NB4 (cell line): ENCODE data around the gene MIS18A.

Source experiments
- MYC ChIP-seq: IDR thresholded peaks from 2 replicates; pipeline ENCODE4 v1.6.1; 2011; ENCODE audit warnings: low read depth, low read length
- POLR2A ChIP-seq: IDR thresholded peaks from 2 replicates; pipeline ENCODE4 v1.6.1; 2011; ENCODE audit warnings: mild to moderate bottlenecking; ENCODE audit not compliant: insufficient read length; ENCODE audit errors: extremely low read depth
- TF ChIP-seq, protein P1 (sequence below): IDR thresholded peaks from one replicate; pipeline ENCODE4 v1.5.1; 2012; ENCODE audit warnings: low read depth, low read length
- TF ChIP-seq, protein P2 (sequence below): IDR thresholded peaks from 2 replicates; pipeline ENCODE4 v1.6.1; 2011; ENCODE audit warnings: low read depth, low read length

DNA sequence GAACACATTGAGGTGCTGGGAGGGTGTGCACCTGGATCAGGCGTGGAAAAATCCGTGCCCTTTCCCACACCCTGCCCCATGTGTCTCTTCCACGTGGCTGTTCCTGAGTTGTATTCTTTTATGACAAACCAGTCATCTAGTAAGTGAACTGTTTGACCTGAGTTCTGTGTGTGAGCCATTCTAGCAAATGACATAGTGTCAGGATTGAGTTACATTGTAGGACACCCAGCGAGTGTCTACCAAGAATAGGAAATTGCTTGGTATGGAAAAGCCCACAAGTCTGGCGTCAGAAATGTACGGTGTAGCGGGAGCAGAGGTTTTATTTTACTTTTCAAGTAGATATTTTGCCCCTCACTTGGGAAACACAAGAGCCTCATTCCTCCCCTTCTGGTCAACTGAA lies 18.6 kb upstream of the MIS18A start:
- no peak for TF ChIP-seq POLR2A
- TF ChIP-seq, protein P1, sequence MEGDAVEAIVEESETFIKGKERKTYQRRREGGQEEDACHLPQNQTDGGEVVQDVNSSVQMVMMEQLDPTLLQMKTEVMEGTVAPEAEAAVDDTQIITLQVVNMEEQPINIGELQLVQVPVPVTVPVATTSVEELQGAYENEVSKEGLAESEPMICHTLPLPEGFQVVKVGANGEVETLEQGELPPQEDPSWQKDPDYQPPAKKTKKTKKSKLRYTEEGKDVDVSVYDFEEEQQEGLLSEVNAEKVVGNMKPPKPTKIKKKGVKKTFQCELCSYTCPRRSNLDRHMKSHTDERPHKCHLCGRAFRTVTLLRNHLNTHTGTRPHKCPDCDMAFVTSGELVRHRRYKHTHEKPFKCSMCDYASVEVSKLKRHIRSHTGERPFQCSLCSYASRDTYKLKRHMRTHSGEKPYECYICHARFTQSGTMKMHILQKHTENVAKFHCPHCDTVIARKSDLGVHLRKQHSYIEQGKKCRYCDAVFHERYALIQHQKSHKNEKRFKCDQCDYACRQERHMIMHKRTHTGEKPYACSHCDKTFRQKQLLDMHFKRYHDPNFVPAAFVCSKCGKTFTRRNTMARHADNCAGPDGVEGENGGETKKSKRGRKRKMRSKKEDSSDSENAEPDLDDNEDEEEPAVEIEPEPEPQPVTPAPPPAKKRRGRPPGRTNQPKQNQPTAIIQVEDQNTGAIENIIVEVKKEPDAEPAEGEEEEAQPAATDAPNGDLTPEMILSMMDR, result no peak
- TF ChIP-seq, protein P2, sequence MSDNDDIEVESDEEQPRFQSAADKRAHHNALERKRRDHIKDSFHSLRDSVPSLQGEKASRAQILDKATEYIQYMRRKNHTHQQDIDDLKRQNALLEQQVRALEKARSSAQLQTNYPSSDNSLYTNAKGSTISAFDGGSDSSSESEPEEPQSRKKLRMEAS, result no peak
- no peak for TF ChIP-seq MYC
